NCI-H446 (cell line): ENCODE results near the gene HSF2.

Source experiments
- DNase-seq, 2 experiments: peaks; one replicate each; lab custom pipeline; 2025; lab: John Stamatoyannopoulos, UW

The HSF2 gene

DNA sequence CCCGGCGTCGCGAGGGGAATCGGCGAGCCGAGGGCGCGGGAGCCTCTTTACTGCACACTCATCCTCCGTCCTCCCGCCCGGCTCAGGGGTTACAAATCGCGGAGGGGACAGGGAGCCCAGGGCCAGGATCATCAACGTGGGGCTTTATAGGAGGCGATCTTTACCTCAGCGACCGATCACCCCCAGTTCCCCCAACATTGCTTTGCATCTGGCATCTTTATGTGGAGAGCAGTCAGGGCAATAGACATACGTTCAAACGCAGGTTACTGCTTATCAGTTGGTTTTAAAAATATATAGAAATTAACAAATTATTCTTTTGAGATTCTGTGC, 634 bp downstream of the HSF2 start:
- DNase-seq = peak in 1 of 2 experiments; percentile 16

DNA sequence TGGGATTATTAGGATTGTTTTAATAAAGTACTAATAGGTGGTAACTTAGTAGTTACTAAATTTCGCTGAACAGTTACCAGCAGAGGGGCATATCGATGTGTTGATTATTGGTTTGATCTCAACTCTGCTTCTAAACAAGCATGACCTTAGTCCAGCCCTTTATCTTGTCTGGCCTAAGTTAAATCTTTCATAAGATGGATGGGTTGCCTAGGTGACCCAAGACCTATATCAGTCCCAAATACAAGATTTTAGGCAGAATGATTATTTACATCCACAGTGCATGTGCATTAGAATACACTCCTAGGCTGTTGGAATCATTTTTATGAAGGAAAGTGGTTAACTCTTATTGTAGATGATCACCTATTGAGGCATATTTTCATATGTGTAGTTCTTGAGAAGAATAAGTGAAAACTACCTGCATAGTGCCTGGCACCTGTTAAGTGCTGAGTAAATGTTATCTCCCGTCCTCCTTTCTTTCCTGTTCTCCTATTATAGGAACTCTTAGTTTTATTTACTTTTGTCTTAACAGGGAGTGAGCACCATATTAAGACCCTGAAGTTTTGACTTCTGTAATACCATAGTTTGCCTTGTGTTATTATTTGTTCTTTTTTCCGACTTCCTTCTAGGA, 1.1 kb downstream of the HSF2 start:
- no peak for DNase-seq

DNA sequence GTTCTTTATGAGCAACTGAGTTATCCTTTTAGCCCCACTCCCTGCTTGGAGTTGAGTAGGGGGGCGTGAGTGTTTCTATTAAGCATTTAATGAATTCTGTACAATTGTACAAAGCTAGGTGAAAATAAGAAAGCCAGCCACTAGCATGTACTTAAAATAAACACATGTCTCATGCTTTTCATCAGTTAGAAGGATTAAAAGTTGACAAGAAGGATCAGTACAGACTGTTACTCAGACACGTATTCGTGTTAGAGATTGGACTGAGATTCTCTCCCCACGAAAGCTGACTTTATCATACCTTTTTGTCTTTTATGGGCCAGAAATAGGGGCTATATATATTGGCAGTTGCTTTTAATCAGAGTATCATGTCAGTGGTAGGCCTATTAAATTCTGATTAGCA, 1.7 kb downstream of the HSF2 start:
- no peak for DNase-seq

DNA sequence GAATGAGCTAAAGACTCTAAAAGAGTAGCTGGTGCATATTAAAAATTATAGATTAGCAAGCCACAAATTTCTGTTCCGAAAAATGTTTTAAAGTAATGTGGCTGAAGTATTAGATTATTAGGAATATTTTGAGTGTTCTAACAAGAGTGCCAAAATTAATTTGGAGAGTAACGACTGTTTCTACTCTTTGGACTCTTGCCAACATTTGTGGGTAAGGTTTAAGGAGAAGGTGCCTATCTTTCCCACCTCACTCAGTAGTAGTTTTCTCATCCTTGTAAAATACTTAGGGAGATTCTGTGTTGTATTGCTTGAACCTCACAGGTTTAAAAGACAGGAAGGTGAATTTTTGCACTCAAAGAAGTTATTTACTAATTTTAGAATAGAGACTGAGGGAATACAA, 5.0 kb downstream of the HSF2 start:
- no peak for DNase-seq

DNA sequence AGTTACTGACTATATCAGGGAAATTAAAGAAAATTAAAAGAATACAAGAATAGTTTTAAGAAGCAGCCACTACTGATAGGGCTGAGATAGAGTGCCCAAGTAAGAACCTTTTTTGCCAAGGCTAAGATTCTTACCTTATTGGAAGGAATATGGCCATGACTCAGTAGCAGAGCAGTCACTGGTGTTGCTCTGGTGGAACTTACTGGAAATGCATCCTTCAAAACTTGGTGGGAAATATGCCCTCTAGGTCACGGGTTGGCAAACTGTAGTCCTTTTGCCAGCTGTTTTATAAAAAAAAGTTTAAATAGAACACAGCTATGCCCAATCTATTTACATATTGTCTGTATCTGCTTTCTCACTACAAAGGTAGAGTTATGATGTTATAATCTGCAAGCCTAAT, 6.0 kb downstream of the HSF2 start:
- no peak for DNase-seq

DNA sequence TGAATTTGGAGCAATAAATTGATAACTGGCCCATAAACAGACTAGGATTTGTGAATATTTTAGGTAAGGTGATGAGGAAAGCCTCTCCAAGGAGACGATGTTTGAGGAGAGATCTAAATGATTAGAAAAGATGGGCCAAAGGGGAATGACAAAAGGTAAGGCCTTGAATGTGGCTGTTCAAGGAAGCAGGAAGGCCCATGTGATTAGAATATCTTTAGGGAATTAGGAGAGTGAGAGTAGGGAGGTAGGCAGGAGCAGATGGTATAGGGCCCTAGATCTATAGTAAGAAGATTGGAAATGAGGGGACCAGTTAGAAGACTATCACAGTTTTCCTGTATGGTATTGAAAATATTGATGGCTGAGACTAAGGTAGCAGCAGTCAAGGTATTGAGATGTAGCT, 6.7 kb downstream of the HSF2 start:
- no peak for DNase-seq

DNA sequence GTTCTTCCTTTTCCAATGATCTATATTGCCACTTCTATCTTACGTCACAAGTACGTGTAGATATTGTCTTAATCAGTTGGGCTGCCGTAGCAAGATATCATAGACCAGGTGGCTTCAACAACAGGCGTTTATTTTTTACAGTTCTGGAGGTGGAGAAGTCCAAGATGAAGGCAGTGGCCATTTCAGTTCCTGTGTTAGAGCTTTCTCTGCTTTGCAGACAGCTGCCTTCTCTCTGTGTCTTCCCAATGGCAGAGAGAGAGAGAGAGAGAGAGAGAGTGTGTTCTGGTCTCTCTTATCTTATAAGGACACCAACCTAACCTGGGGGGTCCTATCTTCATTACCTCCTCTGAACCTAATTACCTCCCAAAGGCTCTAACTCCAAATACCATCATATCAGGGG, 8.3 kb downstream of the HSF2 start:
- DNase-seq = no peak

DNA sequence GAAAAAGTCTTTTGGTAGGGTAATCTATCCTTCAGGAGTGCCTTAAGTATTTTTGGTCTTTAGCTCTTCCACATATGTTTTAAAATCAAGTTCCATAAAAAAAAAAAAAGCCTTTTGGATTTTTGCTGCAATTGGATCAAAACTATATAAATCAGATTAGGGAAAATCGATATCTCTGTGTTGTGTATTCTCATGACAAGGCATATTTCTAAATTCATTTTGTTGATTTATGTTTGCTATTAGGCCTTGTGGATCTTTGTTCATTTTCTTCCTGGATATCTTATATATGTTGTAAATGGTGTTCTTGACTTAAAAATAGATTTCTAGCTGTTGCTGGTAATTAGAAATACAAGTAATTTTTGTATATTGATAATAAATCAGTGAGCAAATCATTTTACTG, 8.8 kb downstream of the HSF2 start:
- no peak for DNase-seq

DNA sequence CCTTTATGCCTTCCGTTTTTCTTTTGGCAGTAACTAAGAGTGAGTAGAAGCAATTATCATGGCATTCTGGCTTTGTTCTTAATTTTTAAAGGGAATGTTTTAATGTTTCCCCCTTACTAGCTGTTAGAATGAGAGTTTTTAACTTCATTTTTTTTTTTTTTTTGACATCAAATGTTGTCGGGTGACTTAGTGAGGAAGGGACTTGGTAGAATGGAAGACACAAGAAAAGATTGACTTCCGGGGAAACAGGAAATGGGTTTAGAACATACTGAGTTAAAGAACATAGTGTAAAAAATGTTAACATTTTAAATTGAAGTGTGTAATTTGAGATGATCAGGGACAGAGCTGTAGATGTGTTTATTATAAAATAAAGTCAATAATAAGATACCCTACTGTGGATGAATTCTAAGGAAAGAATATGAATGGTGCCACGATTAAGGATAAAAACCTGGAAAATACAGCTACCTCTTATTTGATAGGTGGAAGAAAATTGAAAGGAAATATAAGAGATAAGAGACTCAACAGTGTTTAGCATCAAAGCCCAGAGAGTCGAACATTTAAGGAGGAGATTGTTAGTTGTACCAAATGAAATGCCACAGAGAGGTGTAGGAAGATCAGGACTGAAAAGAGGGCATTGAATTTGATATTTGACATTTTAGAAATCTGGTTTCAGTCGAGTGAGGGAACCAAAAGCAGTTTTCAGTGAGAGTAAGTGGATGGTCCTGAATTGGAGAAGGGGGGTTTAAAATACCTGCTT, 9.4 kb downstream of the HSF2 start:
- DNase-seq = no peak

DNA sequence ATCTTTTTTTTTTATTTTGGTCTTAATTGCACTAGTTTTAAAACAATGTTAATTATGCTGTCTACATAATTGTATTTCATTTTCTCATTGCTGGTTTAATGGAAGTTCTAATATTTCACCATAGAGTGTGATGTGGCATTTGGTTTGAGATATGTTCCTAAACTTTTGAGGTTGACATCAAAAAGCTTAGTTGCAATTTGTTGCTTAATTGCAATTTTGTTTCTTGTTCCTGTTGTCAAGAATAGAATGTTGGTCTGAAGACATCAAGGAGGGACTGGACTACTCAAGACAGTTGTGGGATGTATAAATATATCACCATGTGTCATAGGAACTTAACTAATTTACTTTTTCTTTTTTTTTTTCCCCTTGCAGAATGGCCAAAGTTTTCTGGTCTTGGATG, 12.5 kb downstream of the HSF2 start:
- DNase-seq = no peak

DNA sequence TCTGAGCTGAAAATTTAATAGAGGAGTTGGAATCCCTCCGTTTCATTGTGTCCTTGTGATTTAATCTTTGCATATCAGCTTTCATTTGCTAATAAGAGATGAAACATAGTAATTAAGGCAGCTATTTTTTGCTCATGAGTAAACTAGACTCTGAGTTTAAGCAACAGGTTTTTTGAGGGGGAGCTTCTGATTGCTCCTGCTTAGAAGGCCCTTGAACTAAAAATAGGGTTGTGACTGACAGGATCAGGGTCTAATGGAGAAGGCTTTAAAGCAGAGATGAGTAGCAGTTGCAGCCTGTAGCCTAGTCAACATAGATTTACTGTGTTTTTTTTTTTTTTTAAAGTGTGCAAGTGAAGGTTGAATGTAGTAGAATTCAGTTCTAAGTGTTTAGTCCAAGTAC, 17.4 kb downstream of the HSF2 start:
- no peak for DNase-seq

DNA sequence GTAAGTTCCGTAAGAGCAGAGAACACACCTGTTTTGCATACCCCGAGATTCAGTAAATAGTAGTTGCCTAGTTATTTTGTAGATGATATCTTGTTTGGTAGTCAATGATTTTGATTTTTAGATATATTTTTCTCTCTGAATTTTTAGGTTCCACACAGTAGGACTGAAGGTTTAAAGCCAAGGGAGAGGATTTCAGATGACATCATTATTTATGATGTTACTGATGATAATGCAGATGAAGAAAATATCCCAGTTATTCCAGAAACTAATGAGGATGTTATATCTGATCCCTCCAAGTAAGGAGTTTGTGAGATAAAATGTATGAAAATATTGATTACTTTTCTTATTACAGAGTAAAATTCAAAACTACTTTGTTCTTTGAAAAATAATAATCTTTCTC, 22.6 kb downstream of the HSF2 start:
- no peak for DNase-seq

DNA sequence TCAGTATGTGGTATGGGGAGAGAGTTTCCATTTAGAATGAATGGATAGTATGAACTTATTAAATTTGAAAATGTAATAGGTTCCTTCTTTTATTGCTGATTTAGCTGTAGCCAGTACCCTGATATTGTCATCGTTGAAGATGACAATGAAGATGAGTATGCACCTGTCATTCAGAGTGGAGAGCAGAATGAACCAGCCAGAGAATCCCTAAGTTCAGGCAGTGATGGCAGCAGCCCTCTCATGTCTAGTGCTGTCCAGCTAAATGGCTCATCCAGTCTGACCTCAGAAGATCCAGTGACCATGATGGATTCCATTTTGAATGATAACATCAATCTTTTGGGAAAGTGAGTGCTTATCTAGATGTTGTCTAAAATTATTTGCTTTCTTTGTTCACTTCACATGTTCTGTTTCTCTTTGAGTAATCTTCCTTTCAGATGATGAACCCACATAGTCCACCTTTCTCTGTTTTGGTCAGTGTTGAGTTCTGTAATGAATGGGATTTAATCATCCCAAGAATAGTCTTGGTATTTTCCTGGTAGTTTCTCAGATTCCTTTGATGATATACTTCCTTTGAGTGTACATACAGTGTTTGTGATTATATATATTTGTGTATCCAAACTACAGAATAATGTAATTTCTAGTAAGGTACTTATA, 23.3 kb downstream of the HSF2 start:
- DNase-seq = no peak

DNA sequence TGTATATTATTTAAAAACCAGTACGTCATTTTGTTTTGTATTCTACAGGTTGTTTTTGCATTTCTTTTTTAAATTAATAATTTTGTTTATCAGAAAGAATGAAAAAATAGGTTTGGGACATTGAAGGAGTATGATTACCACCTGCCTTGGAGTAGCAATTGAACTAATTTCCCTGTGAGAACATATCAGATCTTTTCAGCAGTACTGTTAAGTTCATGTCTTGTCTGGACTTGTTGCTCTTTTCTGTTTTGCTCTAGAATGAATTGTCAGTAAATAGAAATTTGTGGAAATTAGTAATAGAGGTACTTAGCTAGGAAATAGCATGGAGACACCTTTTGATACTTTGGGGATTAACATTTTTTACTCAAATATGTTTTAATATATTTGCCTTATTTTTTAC, 24.3 kb downstream of the HSF2 start:
- DNase-seq = no peak

DNA sequence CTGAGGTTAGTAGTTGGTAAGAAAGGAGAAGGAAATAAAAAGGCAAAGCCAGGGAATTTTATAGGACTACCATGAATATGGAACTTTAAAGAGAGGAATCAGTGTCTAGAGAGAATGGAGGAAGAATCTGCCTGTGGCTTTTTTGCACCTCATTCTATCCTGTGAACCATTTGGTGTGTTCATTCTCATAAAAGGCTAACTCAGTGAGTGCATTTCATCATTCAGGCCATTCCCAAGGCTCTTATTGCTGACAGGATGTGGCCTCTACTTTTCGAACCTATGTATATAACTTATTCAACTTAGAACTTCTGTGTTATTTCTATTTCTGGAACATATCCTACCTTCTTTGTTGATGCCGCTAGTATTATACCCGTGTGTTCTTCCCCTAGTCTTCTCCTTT, 27.1 kb downstream of the HSF2 start:
- no peak for DNase-seq

DNA sequence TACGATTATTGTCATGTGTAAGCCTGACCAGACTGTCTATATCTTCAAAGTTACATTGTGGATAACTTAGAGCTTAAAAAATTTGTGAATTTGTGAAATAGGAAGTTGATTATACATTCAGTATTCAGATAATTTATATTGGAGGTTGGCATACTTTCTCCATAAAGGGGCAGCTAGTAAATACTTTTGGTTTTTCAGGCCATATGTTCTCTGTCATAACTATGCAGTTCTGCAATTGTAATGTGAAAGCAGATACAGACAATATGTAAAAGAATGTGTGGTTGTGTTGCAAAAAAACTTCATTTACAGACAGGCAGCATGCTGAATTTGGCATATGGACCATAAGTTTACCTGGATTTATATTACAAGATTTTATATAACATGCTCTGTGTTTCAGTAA, 29.3 kb downstream of the HSF2 start:
- DNase-seq = no peak

DNA sequence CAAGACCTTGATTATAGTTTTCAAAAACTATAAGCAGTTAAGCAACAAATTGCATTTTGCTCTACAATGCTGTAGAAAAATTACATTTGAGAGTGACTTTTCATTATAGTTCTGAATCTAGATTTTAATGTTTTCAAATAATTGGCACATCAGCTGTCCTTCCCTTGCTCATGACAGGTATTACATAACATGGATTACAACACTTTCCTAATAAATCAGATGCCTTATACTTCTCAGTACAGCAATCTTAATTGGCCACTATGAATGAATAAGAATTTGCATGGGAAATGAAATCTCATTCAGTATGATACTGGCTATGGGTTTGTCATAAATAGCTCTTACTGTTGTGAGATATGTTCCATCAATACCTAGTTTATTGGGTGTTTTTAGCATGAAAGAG, 29.9 kb downstream of the HSF2 start:
- no peak for DNase-seq

DNA sequence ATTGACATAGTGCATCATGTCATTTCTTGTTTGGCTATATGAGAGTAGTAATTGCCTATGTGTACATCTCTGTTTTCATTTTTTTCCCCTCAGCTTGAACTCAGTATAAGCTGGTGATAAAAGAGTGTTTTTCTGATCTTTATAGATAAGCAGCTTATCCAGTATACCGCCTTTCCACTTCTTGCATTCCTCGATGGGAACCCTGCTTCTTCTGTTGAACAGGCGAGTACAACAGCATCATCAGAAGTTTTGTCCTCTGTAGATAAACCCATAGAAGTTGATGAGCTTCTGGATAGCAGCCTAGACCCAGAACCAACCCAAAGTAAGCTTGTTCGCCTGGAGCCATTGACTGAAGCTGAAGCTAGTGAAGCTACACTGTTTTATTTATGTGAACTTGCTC, 32.3 kb downstream of the HSF2 start:
- no peak for DNase-seq

DNA sequence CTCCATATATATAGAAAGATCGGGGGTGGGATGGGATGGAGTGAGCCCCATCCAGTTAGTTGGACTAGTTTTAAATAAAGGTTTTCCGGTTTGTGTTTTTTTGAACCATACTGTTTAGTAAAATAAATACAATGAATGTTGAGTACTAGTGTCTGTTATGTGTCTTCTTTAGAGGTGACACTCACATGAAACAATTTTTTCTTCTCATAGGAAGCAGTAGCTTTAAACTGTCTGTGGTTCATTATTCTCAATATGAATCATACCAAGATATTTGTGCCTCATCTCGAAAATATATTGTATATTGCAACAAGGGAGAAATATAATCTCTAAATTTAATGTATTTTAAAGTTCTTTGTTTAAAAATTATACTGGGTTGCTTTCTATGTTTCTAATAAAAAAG, 33.4 kb downstream of the HSF2 start:
- DNase-seq = no peak

DNA sequence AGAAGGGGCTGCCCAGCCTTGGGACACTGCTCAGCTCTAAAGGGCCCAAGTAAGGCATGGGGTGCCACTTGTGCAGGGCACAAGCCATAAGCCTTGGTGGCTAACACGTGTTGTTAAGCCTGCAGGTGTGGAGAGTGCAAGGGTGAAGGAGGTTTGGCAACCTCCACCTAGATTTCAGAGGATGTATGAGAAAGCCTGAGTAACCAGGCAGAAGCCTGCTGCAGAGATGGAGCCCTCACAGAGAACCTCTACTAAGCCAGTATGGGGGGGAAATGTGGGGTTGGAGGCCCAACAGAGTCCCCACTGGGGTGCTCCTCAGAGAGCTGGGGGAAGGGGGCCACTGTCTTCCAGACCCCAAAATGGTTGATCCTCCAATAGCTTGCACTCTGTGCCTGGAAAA, 39.5 kb downstream of the HSF2 start:
- DNase-seq = no peak

DNA sequence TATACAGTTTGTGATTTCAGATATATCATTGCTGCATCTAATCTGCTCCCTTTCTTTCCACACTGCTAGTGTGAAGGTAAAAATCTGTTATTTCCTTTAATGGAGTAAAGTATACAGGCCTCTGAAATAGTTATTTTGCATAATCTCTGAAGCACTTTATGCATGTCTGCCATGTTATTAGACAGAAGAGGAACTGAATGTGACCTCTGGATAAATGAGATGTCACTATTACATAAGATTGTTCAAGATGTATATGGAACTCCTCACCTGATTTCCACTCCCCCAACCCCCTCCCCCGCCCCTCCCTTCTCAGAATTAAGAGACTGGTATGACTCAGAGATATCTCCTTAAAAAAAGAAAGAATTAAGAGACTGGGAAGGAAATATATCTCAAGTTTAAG, 45.8 kb downstream of the HSF2 start:
- no peak for DNase-seq

DNA sequence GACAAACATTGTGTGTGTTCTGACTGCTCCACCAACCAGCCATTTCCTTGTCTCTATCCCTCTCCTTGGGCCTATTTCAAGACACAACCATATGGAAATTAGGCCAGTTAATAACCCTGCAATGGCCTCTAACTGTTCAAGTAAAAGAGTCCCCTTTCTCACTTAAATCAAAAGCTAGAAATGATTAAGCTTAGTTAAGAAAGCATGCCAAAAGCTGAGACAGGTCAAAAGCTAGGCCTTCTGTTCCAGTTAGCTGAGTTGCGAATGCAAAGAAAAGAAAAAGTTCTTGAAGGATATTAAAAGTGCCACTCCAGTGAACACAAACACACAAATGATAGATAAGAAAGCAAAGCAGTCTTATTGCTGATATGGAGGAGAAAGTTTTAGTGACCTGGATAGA, 49.6 kb downstream of the HSF2 start:
- no peak for DNase-seq

DNA sequence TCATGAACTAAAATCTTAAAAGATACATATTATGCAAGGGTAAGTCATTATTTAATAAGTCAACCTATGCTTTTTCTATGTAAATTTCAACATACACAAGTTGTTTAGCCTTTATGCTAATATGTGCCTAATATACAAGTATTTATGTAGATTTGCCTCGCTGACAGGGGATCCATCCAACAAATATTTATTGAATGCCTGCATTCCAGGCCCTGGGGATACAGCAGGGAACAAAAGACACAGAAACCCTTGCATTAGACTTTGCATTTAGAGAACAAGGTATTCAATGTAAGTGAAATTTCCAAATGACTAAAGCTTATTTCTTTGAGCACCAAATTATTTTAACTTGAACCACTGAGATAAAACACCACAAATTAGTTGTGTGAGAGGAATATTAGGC, 53.1 kb downstream of the HSF2 start:
- no peak for DNase-seq

DNA sequence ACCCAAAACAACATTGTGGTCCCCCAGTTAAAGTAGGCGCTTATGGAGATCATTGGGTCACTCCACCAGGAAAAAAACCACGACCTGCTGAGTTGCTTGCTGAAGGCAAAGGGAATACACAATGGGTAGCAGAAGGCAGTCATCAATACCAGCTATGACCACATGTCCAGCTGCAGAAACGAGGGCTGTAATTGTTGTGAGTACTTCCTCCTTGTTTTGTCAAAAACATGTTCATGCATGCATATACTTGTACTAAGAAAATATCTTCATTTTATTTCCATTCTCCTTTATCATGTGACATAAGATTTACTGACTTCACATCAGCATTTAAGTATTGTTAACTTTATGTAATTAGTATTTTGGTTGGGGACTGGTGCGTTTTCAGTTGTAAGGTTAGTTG, 55.2 kb downstream of the HSF2 start:
- no peak for DNase-seq
